ENCODE data around the gene PRKCH. TPM values are rescaled to one million over a fixed set of nuclear protein-coding genes. Genes with fewer than 3 reads are reported as not detected.

PRKCH gene
- total RNA-seq, 1 donor from 2014 or later = 43.0 TPM

- no peaks in the 10 kb centered on the region for H3K27me3 ChIP-seq
- H3K27ac ChIP-seq = no peak overlapping the region
- no peaks in the 10 kb centered on the region for H3K9me3 ChIP-seq
- no peaks in the 10 kb centered on the region for H3K36me3 ChIP-seq
- TF ChIP-seq POLR2A (IDR thresholded peaks at IDR 0.05) = no peak
- peak in 1 of 2 donors; percentile 11 for TF ChIP-seq POLR2AphosphoS5 (IDR thresholded peaks at IDR 0.05; ENCODE audit: insufficient read depth in 1 of 2, low read depth in 1 of 2)
- no peak for TF ChIP-seq CTCF (IDR thresholded peaks at IDR 0.05)
- peaks cover 71% of the 10 kb centered on the region for H3K4me1 ChIP-seq
- DNase-seq (ENCODE audit: extremely low spot score in 2 of 2) = no peak
- no peak overlapping the region for H3K4me3 ChIP-seq
- intact Hi-C loops (cut with DNase I) = loop anchor here (5.0 kb wide), 1 partner anchor 260 kb away; no protein-coding TSS in a partner anchor
These were observed 145.9 kb downstream of the PRKCH start for GRCh38 chr14:61467296-61467695.

DNA sequence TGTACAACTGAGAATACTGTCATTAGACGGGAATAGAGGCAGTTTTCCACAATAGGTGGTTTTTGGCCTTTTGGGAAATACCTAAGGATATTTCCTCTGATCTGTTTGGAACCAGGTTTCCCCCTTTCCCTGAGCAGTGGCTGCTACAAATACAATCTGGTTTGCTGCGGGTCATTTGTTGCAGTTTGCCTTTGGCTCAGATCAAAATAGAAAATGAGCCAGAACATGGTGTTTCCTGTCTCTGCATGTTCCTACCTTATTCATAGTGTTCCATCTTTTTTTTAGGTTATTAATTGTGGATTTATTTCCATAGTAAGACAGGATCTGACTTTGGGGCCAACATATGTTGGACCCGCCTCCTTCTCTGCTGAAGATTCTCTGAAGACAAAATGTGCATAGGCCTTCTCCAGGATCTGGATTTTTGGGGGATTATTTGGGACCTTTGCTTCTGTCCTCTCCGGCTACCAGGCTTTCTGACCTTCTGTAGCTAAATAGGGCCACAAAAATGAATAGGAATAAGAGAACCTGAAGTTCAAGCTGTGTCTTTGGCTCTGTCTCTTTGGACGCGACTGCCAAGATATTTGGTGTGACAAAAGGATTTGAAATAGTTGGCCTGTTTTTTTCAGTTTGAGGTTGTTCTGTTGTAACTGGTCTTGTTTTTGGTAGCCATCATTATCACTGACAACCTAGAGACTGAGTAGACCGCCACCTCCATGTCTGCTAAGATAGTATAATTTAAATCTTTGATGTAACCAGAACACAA is 146.9 kb downstream of the PRKCH start:
- H3K27ac ChIP-seq = peak overlapping the region; percentile 53
- no peaks in the 10 kb centered on the region for H3K36me3 ChIP-seq
- H3K4me3 ChIP-seq = no peak overlapping the region
- no peak for DNase-seq (ENCODE audit: extremely low spot score in 2 of 2)
- H3K27me3 ChIP-seq = no peaks in the 10 kb centered on the region
- H3K9me3 ChIP-seq = no peaks in the 10 kb centered on the region
- intact Hi-C loops (cut with DNase I) = loop anchor here (5.0 kb wide), 1 partner anchor 259 kb away; no protein-coding TSS in a partner anchor
- peaks cover 75% of the 10 kb centered on the region for H3K4me1 ChIP-seq
- no peak for TF ChIP-seq POLR2AphosphoS5 (IDR thresholded peaks at IDR 0.05; ENCODE audit: insufficient read depth in 1 of 2, low read depth in 1 of 2)
- no peak for TF ChIP-seq CTCF (IDR thresholded peaks at IDR 0.05)
- no peak for TF ChIP-seq POLR2A (IDR thresholded peaks at IDR 0.05)

DNA sequence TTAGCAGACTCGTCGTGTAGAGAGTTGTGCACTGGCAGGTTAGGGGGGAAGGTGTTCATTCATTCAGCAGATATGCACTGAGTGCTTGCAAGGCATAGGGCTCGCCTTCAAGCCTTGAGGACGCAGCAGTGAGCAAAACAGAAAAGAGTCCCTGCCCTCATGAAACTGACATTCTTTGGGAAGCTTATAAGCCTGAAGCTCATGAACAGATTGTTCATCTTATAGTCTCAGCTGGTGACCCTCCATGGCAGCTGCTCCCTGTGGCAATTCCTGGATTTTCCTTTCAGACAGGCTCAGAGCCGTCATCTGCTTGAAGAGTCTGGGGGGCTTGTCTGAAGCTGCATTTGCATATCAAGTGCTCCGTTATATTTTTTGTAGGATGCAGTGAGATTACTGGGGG is 148.4 kb downstream of the PRKCH start:
- peak in 1 of 2 donors; percentile 76 for DNase-seq (ENCODE audit: extremely low spot score in 2 of 2)
- Histone ChIP-seq H3K9me3 (no peaks in the 10 kb centered on the region), H3K4me1 (peaks cover 75% of the 10 kb centered on the region), H3K4me3 (no peak overlapping the region), H3K27ac (peak overlapping the region; percentile 71), H3K36me3 (no peaks in the 10 kb centered on the region), H3K27me3 (no peaks in the 10 kb centered on the region)
- TF ChIP-seq CTCF (IDR thresholded peaks at IDR 0.05) = no peak
- TF ChIP-seq POLR2AphosphoS5 (IDR thresholded peaks at IDR 0.05; ENCODE audit: insufficient read depth in 1 of 2, low read depth in 1 of 2) = no peak
- TF ChIP-seq POLR2A (IDR thresholded peaks at IDR 0.05) = no peak
- intact Hi-C loops (cut with DNase I) = loop anchor here (5.0 kb wide), 1 partner anchor 258 kb away; no protein-coding TSS in a partner anchor

DNA sequence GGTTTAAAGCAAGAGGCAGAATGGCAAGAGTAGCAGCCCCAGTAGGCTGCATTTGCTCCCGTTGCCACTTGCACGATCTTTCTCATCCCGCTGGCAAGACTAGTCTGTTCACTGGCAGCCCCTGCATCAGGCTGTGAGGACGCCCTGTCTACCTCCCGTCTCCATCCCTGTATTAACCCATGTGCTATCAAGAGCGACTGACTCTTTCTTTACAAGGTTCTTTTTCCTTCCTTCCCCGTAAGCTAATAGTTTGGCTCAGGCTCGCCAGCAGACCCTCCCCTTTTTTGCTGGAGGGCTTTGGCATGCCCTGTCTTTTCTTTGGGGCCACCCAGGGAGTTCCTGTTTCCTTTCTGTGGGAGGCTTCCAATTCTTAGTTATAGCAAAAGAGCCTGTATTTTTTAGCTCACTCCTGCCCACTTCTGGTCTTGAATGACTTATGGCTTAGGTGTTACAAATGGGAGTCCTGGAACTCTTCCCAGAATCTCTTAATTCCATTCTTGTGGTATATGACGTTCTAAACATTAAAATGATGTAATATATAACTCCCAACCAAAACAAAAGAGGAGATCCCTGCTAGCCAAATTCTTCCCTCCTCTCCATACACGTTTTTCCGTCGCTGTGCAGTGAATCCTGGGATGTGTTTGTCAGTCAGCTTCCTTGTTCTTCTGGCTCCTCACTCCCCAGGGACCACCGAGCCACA is 149.0 kb downstream of the PRKCH start:
- peak in 1 of 2 donors; percentile 87 for DNase-seq (ENCODE audit: extremely low spot score in 2 of 2)
- intact Hi-C loops (cut with DNase I) = no loop called here
- TF ChIP-seq POLR2AphosphoS5 (IDR thresholded peaks at IDR 0.05; ENCODE audit: insufficient read depth in 1 of 2, low read depth in 1 of 2) = no peak
- no peak for TF ChIP-seq POLR2A (IDR thresholded peaks at IDR 0.05)
- no peak for TF ChIP-seq CTCF (IDR thresholded peaks at IDR 0.05)
- Histone ChIP-seq H3K27ac (peak overlapping the region; percentile 71), H3K9me3 (no peaks in the 10 kb centered on the region), H3K4me3 (no peak overlapping the region), H3K36me3 (no peaks in the 10 kb centered on the region), H3K27me3 (no peaks in the 10 kb centered on the region), H3K4me1 (peaks cover 78% of the 10 kb centered on the region)

DNA sequence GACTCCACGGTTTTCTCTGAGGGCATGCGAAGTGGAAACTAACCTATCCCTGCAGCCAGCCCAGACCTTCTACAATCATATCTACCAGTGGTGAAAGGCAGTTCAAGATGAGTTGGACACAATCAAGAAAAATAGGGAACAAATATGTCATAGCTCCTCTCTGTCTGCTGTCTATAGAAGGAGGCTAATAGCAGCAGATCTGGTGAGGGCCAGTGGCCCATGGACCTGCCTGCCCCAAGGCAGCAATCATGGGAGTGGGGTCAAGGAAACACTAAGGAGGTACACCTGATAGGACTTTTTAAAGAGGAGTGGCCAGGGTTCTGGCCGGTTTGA is 149.5 kb downstream of the PRKCH start:
- Histone ChIP-seq H3K4me1 (peaks cover 79% of the 10 kb centered on the region), H3K9me3 (no peaks in the 10 kb centered on the region), H3K27me3 (no peaks in the 10 kb centered on the region), H3K4me3 (no peak overlapping the region), H3K27ac (peak overlapping the region; percentile 71), H3K36me3 (no peaks in the 10 kb centered on the region)
- TF ChIP-seq CTCF (IDR thresholded peaks at IDR 0.05) (no peak), POLR2A (IDR thresholded peaks at IDR 0.05) (no peak), POLR2AphosphoS5 (IDR thresholded peaks at IDR 0.05; ENCODE audit: insufficient read depth in 1 of 2, low read depth in 1 of 2) (no peak)
- intact Hi-C loops (cut with DNase I) = no loop called here
- peak in 1 of 2 donors; percentile 86 for DNase-seq (ENCODE audit: extremely low spot score in 2 of 2)
